ENCODE data around the gene CER1.

Gene CER1, protein sequence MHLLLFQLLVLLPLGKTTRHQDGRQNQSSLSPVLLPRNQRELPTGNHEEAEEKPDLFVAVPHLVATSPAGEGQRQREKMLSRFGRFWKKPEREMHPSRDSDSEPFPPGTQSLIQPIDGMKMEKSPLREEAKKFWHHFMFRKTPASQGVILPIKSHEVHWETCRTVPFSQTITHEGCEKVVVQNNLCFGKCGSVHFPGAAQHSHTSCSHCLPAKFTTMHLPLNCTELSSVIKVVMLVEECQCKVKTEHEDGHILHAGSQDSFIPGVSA

GRCh38 chr9:14722391-14723035, at the start of gene CER1:
TSS of gene CER1 (minus strand) at chr9:14722733. CDS start at chr9:14722672, 61 bp downstream.
- Histone ChIP-seq H3K36me3 (ENCODE audit: control insufficient read depth, insufficient read depth, low read length) (no peaks in the 10 kb centered on the region), H3K9me3 (ENCODE audit: control insufficient read depth, insufficient read depth, low read length) (no peaks in the 10 kb centered on the region), H3K4me1 (ENCODE audit: control insufficient read depth, insufficient read depth, low read length) (peaks cover 10% of the 10 kb centered on the region), H3K4me3 (ENCODE audit: low read depth, low read length) (peak within 1 kb of the TSS; percentile 24), H3K27me3 (ENCODE audit: control insufficient read depth, insufficient read depth, low read length) (peaks cover 92% of the 10 kb centered on the region), H3K9ac (ENCODE audit: low read depth, low read length) (no peak within 1 kb of the TSS)

DNA sequence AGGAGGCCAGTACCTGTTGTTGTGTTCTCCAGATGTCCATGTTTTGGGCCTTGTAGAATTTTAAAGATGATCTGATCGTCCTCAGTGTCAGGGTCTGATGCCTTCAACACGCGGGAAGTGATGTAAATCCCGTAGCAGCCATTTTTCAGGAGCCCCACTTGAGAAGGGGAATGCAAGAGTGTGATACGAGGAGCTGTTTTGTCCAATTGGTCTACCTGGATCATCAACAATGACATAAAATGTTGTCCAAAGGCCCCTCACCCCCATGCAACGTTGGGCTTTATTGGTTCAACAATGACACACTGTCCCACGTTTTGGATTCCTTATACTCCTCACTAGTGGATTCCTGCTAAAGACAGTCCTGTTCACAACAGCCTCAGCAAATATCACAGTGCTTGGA, 48.1 kb upstream of the CER1 start:
- no peaks in the 10 kb centered on the region for H3K27me3 ChIP-seq (ENCODE audit: control insufficient read depth, insufficient read depth, low read length)
- no peaks in the 10 kb centered on the region for H3K9me3 ChIP-seq (ENCODE audit: control insufficient read depth, insufficient read depth, low read length)
- H3K4me1 ChIP-seq (ENCODE audit: control insufficient read depth, insufficient read depth, low read length): no peaks in the 10 kb centered on the region
- H3K4me3 ChIP-seq (ENCODE audit: low read depth, low read length): no peak overlapping the region
- no peaks in the 10 kb centered on the region for H3K36me3 ChIP-seq (ENCODE audit: control insufficient read depth, insufficient read depth, low read length)
- H3K9ac ChIP-seq (ENCODE audit: low read depth, low read length): no peak overlapping the region

DNA sequence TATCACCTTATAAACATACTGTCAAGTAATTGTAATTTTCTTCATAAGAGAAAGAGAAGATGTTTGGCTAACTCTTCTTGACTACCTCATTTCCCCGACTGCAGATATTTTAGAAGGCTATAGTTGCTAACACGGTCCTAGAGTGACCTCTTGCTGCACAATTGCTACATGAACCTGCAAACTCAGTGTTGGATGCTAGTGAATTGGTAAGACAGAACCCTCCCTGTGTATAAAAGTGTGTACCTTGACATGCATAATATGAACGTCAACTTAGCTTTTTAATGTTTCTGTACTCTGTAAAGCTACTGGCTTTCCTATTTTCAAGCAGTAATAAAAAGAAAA, 46.7 kb upstream of the CER1 start:
- no peaks in the 10 kb centered on the region for H3K9me3 ChIP-seq (ENCODE audit: control insufficient read depth, insufficient read depth, low read length)
- no peak overlapping the region for H3K4me3 ChIP-seq (ENCODE audit: low read depth, low read length)

DNA sequence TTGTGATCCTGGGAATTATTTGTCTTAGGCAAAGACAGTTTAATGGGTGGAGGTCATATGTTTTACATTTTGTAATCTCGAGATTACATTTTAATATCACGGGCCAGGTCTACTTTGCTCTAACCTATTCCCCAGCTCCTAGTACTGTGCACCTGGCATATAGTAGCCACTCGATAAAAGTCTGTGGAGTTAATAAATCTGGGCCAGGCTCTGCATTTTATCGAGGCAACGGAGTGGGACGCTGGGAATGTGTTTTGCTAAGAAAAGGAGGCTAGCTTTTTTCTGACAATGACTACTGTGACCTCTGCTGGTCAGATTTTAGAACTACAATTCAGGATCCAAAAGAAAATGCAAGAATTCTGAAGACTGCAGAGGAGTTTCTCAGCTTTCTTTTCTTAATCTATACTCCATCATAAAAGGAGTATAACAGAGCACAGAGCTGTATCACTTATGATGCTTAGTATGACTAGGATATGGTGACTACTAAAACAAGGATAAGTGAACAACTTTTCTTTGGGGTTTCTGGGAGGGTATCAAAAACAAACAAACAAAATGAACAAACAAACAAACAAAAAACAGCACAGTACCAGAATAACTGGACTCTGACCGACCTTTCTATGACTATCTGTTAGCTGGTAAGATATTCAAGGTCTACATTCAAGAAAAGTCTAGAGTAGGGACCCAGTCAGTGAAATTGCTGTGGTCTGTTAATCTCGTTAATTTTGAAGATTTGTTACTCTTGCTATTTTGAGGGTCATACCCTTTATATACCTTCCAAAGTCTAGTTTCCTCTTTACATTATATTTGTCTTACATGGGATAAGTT, 46.1 kb upstream of the CER1 start:
- H3K9ac ChIP-seq (ENCODE audit: low read depth, low read length): no peak overlapping the region
- H3K9me3 ChIP-seq (ENCODE audit: control insufficient read depth, insufficient read depth, low read length): no peaks in the 10 kb centered on the region
- no peak overlapping the region for H3K4me3 ChIP-seq (ENCODE audit: low read depth, low read length)
- no peaks in the 10 kb centered on the region for H3K36me3 ChIP-seq (ENCODE audit: control insufficient read depth, insufficient read depth, low read length)
- H3K4me1 ChIP-seq (ENCODE audit: control insufficient read depth, insufficient read depth, low read length): no peaks in the 10 kb centered on the region
- H3K27me3 ChIP-seq (ENCODE audit: control insufficient read depth, insufficient read depth, low read length): no peaks in the 10 kb centered on the region

More for the DNA sequence above, 46.7 kb upstream of the CER1 start:
- Histone ChIP-seq H3K27me3 (ENCODE audit: control insufficient read depth, insufficient read depth, low read length) (no peaks in the 10 kb centered on the region), H3K36me3 (ENCODE audit: control insufficient read depth, insufficient read depth, low read length) (no peaks in the 10 kb centered on the region), H3K9ac (ENCODE audit: low read depth, low read length) (no peak overlapping the region), H3K4me1 (ENCODE audit: control insufficient read depth, insufficient read depth, low read length) (no peaks in the 10 kb centered on the region)

- Histone ChIP-seq H3K4me1 (ENCODE audit: control insufficient read depth, insufficient read depth, low read length) (no peaks in the 10 kb centered on the region), H3K4me3 (ENCODE audit: low read depth, low read length) (no peak overlapping the region), H3K9me3 (ENCODE audit: control insufficient read depth, insufficient read depth, low read length) (no peaks in the 10 kb centered on the region), H3K36me3 (ENCODE audit: control insufficient read depth, insufficient read depth, low read length) (no peaks in the 10 kb centered on the region), H3K27me3 (ENCODE audit: control insufficient read depth, insufficient read depth, low read length) (no peaks in the 10 kb centered on the region), H3K9ac (ENCODE audit: low read depth, low read length) (no peak overlapping the region)
These were observed 43.8 kb upstream of the CER1 start for GRCh38 chr9:14766299-14766698.

DNA sequence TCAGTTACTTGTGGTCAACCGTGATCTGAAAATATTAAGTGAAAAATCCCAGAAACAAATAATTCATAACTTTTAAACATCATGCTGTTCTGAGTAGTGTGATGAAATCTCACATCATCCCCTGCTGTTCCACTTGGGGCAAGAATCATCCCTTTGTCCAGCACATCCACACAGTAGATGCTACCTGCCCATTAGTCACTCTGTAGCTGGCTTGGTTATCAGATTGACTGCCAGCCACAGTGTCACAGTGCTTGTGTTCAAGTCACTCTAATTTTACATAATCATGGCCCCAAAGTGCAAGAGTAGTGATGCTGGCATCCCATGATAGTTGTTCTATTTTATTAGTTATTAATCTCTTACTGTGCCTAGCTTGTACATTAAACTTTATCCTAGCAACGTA, 39.1 kb upstream of the CER1 start:
- Histone ChIP-seq H3K36me3 (ENCODE audit: control insufficient read depth, insufficient read depth, low read length) (no peaks in the 10 kb centered on the region), H3K9ac (ENCODE audit: low read depth, low read length) (no peak overlapping the region), H3K9me3 (ENCODE audit: control insufficient read depth, insufficient read depth, low read length) (no peaks in the 10 kb centered on the region), H3K4me3 (ENCODE audit: low read depth, low read length) (no peak overlapping the region), H3K27me3 (ENCODE audit: control insufficient read depth, insufficient read depth, low read length) (no peaks in the 10 kb centered on the region), H3K4me1 (ENCODE audit: control insufficient read depth, insufficient read depth, low read length) (no peaks in the 10 kb centered on the region)

DNA sequence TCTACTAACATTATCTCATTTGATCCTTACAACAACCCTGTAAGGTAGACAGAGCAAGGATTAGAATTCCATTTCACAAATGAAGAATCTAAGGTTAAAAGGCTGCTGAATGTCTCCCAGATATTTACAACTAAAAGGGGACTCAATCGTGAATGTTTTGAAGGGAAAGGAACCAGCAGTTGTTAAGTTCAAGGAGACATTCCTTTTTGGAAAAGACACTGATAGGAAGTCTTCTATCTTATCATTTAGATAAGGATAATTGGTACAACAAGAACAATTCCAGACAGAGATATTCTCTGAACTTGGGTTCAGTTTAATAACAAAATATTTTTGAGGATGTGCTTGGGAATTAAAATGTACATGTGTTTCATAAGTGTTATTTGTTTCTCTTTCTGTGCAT, 37.5 kb upstream of the CER1 start:
- H3K36me3 ChIP-seq (ENCODE audit: control insufficient read depth, insufficient read depth, low read length): no peaks in the 10 kb centered on the region
- H3K27me3 ChIP-seq (ENCODE audit: control insufficient read depth, insufficient read depth, low read length): no peaks in the 10 kb centered on the region
- no peak overlapping the region for H3K4me3 ChIP-seq (ENCODE audit: low read depth, low read length)

GRCh38 chr9:14756291-14756690, 33.8 kb upstream of the CER1 start:
- no peaks in the 10 kb centered on the region for H3K27me3 ChIP-seq (ENCODE audit: control insufficient read depth, insufficient read depth, low read length)
- no peaks in the 10 kb centered on the region for H3K9me3 ChIP-seq (ENCODE audit: control insufficient read depth, insufficient read depth, low read length)
- no peaks in the 10 kb centered on the region for H3K4me1 ChIP-seq (ENCODE audit: control insufficient read depth, insufficient read depth, low read length)
- no peak overlapping the region for H3K4me3 ChIP-seq (ENCODE audit: low read depth, low read length)
- H3K36me3 ChIP-seq (ENCODE audit: control insufficient read depth, insufficient read depth, low read length): no peaks in the 10 kb centered on the region
- H3K9ac ChIP-seq (ENCODE audit: low read depth, low read length): no peak overlapping the region

More for the DNA sequence above, 37.5 kb upstream of the CER1 start:
- Histone ChIP-seq H3K9ac (ENCODE audit: low read depth, low read length) (no peak overlapping the region), H3K4me1 (ENCODE audit: control insufficient read depth, insufficient read depth, low read length) (no peaks in the 10 kb centered on the region), H3K9me3 (ENCODE audit: control insufficient read depth, insufficient read depth, low read length) (no peaks in the 10 kb centered on the region)

- no peaks in the 10 kb centered on the region for H3K27me3 ChIP-seq (ENCODE audit: control insufficient read depth, insufficient read depth, low read length)
- H3K9me3 ChIP-seq (ENCODE audit: control insufficient read depth, insufficient read depth, low read length): no peaks in the 10 kb centered on the region
- H3K4me3 ChIP-seq (ENCODE audit: low read depth, low read length): no peak overlapping the region
- H3K36me3 ChIP-seq (ENCODE audit: control insufficient read depth, insufficient read depth, low read length): no peaks in the 10 kb centered on the region
- H3K4me1 ChIP-seq (ENCODE audit: control insufficient read depth, insufficient read depth, low read length): peaks cover 9% of the 10 kb centered on the region
- no peak overlapping the region for H3K9ac ChIP-seq (ENCODE audit: low read depth, low read length)
These were observed 30.3 kb upstream of the CER1 start for GRCh38 chr9:14752871-14753270.

DNA sequence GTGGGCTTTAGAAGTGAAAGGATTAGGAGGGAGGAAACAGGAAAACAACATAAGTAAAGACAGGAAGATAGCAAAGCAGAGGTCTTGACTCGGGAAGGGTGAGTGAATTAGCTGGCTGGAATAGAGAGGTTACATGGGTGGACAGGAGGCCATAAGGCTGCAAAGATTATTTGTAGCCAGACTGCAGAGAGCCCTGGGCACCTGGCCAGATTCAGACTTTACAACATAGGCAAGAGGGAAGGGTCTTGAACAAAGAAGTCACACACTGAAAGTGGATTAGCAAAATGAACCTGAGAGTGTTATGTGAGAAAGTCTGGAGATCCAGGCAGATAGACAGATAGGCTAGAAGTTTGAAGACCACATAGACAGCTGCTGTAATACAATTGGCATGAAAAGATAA, 29.7 kb upstream of the CER1 start:
- Histone ChIP-seq H3K36me3 (ENCODE audit: control insufficient read depth, insufficient read depth, low read length) (no peaks in the 10 kb centered on the region), H3K9ac (ENCODE audit: low read depth, low read length) (no peak overlapping the region), H3K27me3 (ENCODE audit: control insufficient read depth, insufficient read depth, low read length) (no peaks in the 10 kb centered on the region), H3K4me3 (ENCODE audit: low read depth, low read length) (no peak overlapping the region), H3K9me3 (ENCODE audit: control insufficient read depth, insufficient read depth, low read length) (no peaks in the 10 kb centered on the region), H3K4me1 (ENCODE audit: control insufficient read depth, insufficient read depth, low read length) (peaks cover 9% of the 10 kb centered on the region)

GRCh38 chr9:14750821-14751220, 28.3 kb upstream of the CER1 start:
- Histone ChIP-seq H3K27me3 (ENCODE audit: control insufficient read depth, insufficient read depth, low read length) (no peaks in the 10 kb centered on the region), H3K9me3 (ENCODE audit: control insufficient read depth, insufficient read depth, low read length) (no peaks in the 10 kb centered on the region), H3K4me3 (ENCODE audit: low read depth, low read length) (no peak overlapping the region), H3K36me3 (ENCODE audit: control insufficient read depth, insufficient read depth, low read length) (no peaks in the 10 kb centered on the region), H3K4me1 (ENCODE audit: control insufficient read depth, insufficient read depth, low read length) (peaks cover 9% of the 10 kb centered on the region), H3K9ac (ENCODE audit: low read depth, low read length) (no peak overlapping the region)
